ENCODE measurements around the gene DEFB123. TPM values are rescaled to one million over a fixed set of nuclear protein-coding genes. Genes with fewer than 3 reads are reported as not detected.
A peak's percentile ranks its signal among the peaks of the same experiment; 100 is the strongest.

The DEFB123 gene
- total RNA-seq, 1 donor from 2014 or later: not detected

- intact Hi-C loops (cut with DNase I): loop anchor here (1.0 kb wide), 1 partner anchor 23 kb away; the partner anchor contains the start of genes DEFB124 and REM1
- H3K27me3 ChIP-seq: no peaks in the 10 kb centered on the region
- H3K4me1 ChIP-seq: peaks cover 0 to 18% of the 10 kb centered on the region in 2 donors
- H3K9me3 ChIP-seq: no peaks in the 10 kb centered on the region
- peak in 1 of 2 donors; percentile 72 for DNase-seq (ENCODE audit: low spot score in 2 of 2)
- no peaks in the 10 kb centered on the region for H3K36me3 ChIP-seq
- no peak for TF ChIP-seq CTCF (IDR thresholded peaks at IDR 0.05)
- H3K4me3 ChIP-seq: no peak overlapping the region
- H3K27ac ChIP-seq: peak overlapping the region; percentile 59 to 86
Measured at GRCh38 chr20:31497838-31498540, 57.6 kb downstream of the DEFB123 start.

Other genes starting within 250 kb of the DEFB123 start
- not detected for gene DEFB115, start 183.0 kb upstream of the DEFB123 start, total RNA-seq
- not detected for gene DEFB116, start 132.0 kb upstream of the DEFB123 start, total RNA-seq
- gene DEFB118, start 72.0 kb upstream of the DEFB123 start, total RNA-seq: not detected
- gene DEFB119, start 50.0 kb upstream of the DEFB123 start, total RNA-seq: not detected
- not detected for gene DEFB121, start 34.4 kb upstream of the DEFB123 start, total RNA-seq
- gene DEFB124, start 34.5 kb downstream of the DEFB123 start, total RNA-seq: not detected
- 31.0 TPM for gene REM1, start 34.7 kb downstream of the DEFB123 start, total RNA-seq
- gene HM13, start 73.8 kb downstream of the DEFB123 start, total RNA-seq: 84.9 TPM
- gene ID1, start 164.7 kb downstream of the DEFB123 start, total RNA-seq: 3,326 TPM
- 61.4 TPM for gene COX4I2, start 197.3 kb downstream of the DEFB123 start, total RNA-seq